ENCODE measurements around the gene S100A7A. TPM values are rescaled to one million over a fixed set of nuclear protein-coding genes. Genes with fewer than 3 reads are reported as not detected.
"Not testable (repeated sequence)": the region's sequence is repeated elsewhere in the genome, so short reads cannot be mapped to it uniquely, and the experiment has no call there.

Gene S100A7A
- total and polyA plus RNA-seq, 9 donors: not detected

GRCh38 chr1:153441238-153441755, 25.0 kb downstream of the S100A7A start:
- no peak for DNase-seq
- TF ChIP-seq EP300 (IDR thresholded peaks at IDR 0.05) (no peak), POLR2A (IDR thresholded peaks at IDR 0.05) (no peak)
- TF ChIP-seq, protein P1, sequence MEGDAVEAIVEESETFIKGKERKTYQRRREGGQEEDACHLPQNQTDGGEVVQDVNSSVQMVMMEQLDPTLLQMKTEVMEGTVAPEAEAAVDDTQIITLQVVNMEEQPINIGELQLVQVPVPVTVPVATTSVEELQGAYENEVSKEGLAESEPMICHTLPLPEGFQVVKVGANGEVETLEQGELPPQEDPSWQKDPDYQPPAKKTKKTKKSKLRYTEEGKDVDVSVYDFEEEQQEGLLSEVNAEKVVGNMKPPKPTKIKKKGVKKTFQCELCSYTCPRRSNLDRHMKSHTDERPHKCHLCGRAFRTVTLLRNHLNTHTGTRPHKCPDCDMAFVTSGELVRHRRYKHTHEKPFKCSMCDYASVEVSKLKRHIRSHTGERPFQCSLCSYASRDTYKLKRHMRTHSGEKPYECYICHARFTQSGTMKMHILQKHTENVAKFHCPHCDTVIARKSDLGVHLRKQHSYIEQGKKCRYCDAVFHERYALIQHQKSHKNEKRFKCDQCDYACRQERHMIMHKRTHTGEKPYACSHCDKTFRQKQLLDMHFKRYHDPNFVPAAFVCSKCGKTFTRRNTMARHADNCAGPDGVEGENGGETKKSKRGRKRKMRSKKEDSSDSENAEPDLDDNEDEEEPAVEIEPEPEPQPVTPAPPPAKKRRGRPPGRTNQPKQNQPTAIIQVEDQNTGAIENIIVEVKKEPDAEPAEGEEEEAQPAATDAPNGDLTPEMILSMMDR (IDR thresholded peaks at IDR 0.05): no peak
- H3K27me3 ChIP-seq: no peaks in the 10 kb centered on the region
- intact Hi-C loops (cut with DNase I): no loop called here
- 45 to 62% (median 51%) methylated on average over 9 of the region's 9 CpGs for WGBS, 3 donors
- no peaks in the 10 kb centered on the region for H3K4me1 ChIP-seq (ENCODE audit: insufficient read depth)
- no peaks in the 10 kb centered on the region for H3K9me3 ChIP-seq
- H3K36me3 ChIP-seq: no peaks in the 10 kb centered on the region
- H3K27ac ChIP-seq: no peak overlapping the region
- no peak overlapping the region for H3K4me3 ChIP-seq

DNA sequence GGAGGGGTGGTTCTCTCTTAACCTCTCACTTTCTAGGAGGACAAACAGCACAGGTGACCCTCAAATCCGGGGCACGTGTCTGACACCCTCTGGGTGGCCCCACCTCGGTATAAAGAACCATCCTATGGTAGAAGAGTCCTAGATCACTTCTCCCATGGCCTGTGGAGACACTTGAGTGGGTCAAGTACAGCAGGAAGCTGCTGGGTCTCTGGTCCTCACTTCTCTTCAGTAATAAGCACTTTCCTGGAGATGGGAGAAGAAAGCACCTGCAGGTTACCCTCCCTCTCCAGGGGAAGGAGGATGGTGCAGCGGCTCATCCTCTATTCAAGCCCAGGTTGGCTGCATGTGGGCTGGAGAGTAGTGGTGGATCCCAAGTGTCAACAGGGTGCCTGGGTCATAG, 27.2 kb downstream of the S100A7A start:
- Histone ChIP-seq H3K9me3 (no peaks in the 10 kb centered on the region), H3K27ac (no peak overlapping the region), H3K4me1 (ENCODE audit: insufficient read depth) (no peaks in the 10 kb centered on the region), H3K36me3 (no peaks in the 10 kb centered on the region), H3K27me3 (no peaks in the 10 kb centered on the region), H3K4me3 (no peak overlapping the region)
- WGBS, 3 donors: 60 to 65% (median 65%) methylated on average over 4 of the region's 4 CpGs
- TF ChIP-seq EP300 (IDR thresholded peaks at IDR 0.05) (no peak), POLR2A (IDR thresholded peaks at IDR 0.05) (no peak)
- TF ChIP-seq, protein P1 (IDR thresholded peaks at IDR 0.05): no peak
- intact Hi-C loops (cut with DNase I): no loop called here
- DNase-seq: no peak

GRCh38 chr1:153444078-153444477, 27.8 kb downstream of the S100A7A start:
- no peak overlapping the region for H3K4me3 ChIP-seq
- no peak for DNase-seq
- TF ChIP-seq, protein P1 (IDR thresholded peaks at IDR 0.05): no peak
- TF ChIP-seq EP300 (IDR thresholded peaks at IDR 0.05) (no peak), POLR2A (IDR thresholded peaks at IDR 0.05) (no peak)
- no peaks in the 10 kb centered on the region for H3K36me3 ChIP-seq
- intact Hi-C loops (cut with DNase I): no loop called here
- H3K9me3 ChIP-seq: no peaks in the 10 kb centered on the region
- H3K27ac ChIP-seq: no peak overlapping the region
- H3K27me3 ChIP-seq: no peaks in the 10 kb centered on the region
- 65 to 76% (median 66%) methylated on average over 5 of the region's 5 CpGs for WGBS, 3 donors
- no peaks in the 10 kb centered on the region for H3K4me1 ChIP-seq (ENCODE audit: insufficient read depth)

GRCh38 chr1:153447498-153448170, 31.3 kb downstream of the S100A7A start:
- H3K27me3 ChIP-seq: no peaks in the 10 kb centered on the region
- TF ChIP-seq, protein P1 (IDR thresholded peaks at IDR 0.05): no peak
- TF ChIP-seq EP300 (IDR thresholded peaks at IDR 0.05): no peak
- no peak for TF ChIP-seq POLR2A (IDR thresholded peaks at IDR 0.05)
- no peaks in the 10 kb centered on the region for H3K9me3 ChIP-seq
- intact Hi-C loops (cut with DNase I): no loop called here
- WGBS, 3 donors: 48 to 74% (median 58%) methylated on average over 1 of the region's 1 CpG
- no peaks in the 10 kb centered on the region for H3K36me3 ChIP-seq
- H3K27ac ChIP-seq: no peak overlapping the region
- H3K4me1 ChIP-seq (ENCODE audit: insufficient read depth): no peaks in the 10 kb centered on the region
- no peak overlapping the region for H3K4me3 ChIP-seq
- DNase-seq: no peak

GRCh38 chr1:153448851-153449250, 32.5 kb downstream of the S100A7A start:
- WGBS, 3 donors: 78 to 81% (median 80%) methylated on average over 4 of the region's 4 CpGs
- H3K4me3 ChIP-seq; H3K4me1 ChIP-seq (ENCODE audit: insufficient read depth); H3K9me3 ChIP-seq; DNase-seq; H3K36me3 ChIP-seq; H3K27me3 ChIP-seq; H3K27ac ChIP-seq; intact Hi-C loops (cut with DNase I): not testable (repeated sequence)

All from ovary (tissue), 9 donors.